Activated CD4-positive, alpha-beta T cell treated with anti-CD3 and anti-CD28 coated beads for 36 hours (primary cell): ENCODE measurements around the gene PTPMT1. TPM values are rescaled to one million over a fixed set of nuclear protein-coding genes. Genes with fewer than 3 reads are reported as not detected.

Source experiments
- ATAC-seq: fragments of 200-7000 bp; cut with Tn5 transposase; one replicate; pipeline ENCODE4 v1.10.0; 2021; ENCODE audit warnings: mild to moderate bottlenecking, moderate library complexity
- CTCF ChIA-PET: fragments of 350-600 bp; sonication (Branson Sonifier 250); formaldehyde crosslinking; loops from one replicate; lab custom pipeline; 2021; ENCODE audit warnings: antibody characterized with exemption; lab: Charles Lee
- POLR2A ChIA-PET: fragments of 350-600 bp; sonication (Branson Sonifier 250); formaldehyde crosslinking; loops from one replicate; lab custom pipeline; 2021; ENCODE audit warnings: antibody characterized with exemption, inconsistent platforms; lab: Charles Lee
- DNase-seq: peaks from one replicate; pipeline ENCODE4 v3.0.0-alpha.2; 2020
- H3K27ac Mint-ChIP-seq: one replicate; pipeline ENCODE4 v1.8.0; 2021; ENCODE audit warnings: mixed read lengths
- H3K27me3 Mint-ChIP-seq: one replicate; pipeline ENCODE4 v1.8.0; 2021; ENCODE audit warnings: mixed read lengths
- H3K36me3 Mint-ChIP-seq: one replicate; pipeline ENCODE4 v1.8.0; 2021; ENCODE audit warnings: low read depth, mixed read lengths
- H3K4me1 Mint-ChIP-seq: one replicate; pipeline ENCODE4 v1.8.0; 2021; ENCODE audit warnings: mixed read lengths
- H3K4me3 Mint-ChIP-seq: one replicate; pipeline ENCODE4 v1.8.0; 2021; ENCODE audit warnings: mild to moderate bottlenecking, moderate library complexity, mixed read lengths
- H3K9me3 Mint-ChIP-seq: one replicate; pipeline ENCODE4 v1.8.0; 2021; ENCODE audit warnings: low read depth, mixed read lengths
- intact Hi-C, 2 experiments: fragments of 100-400 bp; cut with DNase I in 1 of 2; cut with micrococcal nuclease in 1 of 2; formaldehyde crosslinking; loops; one replicate each; pipeline versions ENCODE4 v1.14.2 to v1.15.1; 2022 to 2024; cut with DNase I, micrococcal nuclease
- total RNA-seq, 2 experiments: library from RNA; stranded (reverse); gene quantifications; one replicate each; pipeline ENCODE4 v1.2.3, GENCODE V29; 2021

The PTPMT1 gene
- total RNA-seq, 2 experiments from 2014 or later: 35.6 to 41.5 TPM

DNA sequence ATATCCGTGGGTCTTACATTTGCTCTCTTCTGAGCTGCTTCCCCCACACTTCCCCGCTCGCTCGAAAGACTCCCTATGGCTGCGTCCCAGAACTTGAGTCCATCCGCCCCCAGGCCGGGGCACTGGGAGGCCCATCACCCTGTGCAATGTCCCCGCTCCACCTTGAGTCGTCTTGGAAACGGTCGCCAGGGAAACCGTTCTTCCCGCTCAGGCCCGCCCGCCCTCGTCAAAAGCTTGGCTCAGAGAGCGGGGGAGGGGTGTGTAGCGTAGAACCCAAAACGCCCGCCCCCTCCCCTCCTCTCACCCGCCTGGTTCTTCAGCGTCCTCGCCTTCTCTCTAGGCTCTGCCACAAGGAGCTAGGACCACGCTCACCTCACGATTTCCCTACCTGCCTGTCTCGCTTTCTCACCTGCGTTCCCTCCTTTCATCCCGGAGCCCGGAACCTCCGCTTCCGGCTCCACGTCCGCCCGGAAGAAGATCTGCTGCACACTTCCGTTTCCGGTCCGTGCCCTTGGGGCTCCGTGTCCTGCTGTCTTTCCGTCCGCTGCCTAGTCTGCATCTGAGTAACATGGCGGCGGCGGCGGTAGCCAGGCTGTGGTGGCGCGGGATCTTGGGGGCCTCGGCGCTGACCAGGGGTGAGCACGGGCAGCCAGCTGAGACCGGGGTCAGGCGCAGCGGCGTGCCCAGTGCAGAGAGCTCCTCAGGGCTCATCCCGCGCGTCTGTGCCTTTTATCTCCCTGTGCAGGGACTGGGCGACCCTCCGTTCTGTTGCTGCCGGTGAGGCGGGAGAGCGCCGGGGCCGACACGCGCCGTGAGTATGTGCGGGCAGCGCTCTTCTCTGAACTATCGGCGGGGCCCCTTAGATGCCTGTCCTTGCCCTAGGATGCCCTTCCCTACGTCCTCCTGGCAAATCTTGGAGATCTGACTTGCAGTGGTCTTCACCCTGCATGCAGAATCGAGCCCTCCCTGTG is 13.4 kb downstream of the PTPMT1 start, which contains the start of the genes KBTBD4 and NDUFS3:
TSS of gene KBTBD4 (minus strand) at position 447 of the 971 bp plus-strand sequence. CDS start at position 428, 19 bp downstream.
TSS of gene NDUFS3 (plus strand) at position 551 of the 971 bp plus-strand sequence. CDS start at position 569, 18 bp downstream.
- Mint-ChIP-seq H3K36me3 (peaks cover 48% of the 10 kb centered on the region), H3K9me3 (no peaks in the 10 kb centered on the region), H3K4me3 (peak within 1 kb of the TSS; percentile 87), H3K4me1 (peaks cover 39% of the 10 kb centered on the region), H3K27ac (peak within 1 kb of the TSS; percentile 93), H3K27me3 (no peaks in the 10 kb centered on the region)
- POLR2A ChIA-PET: interaction anchor here (0.8 to 1.9 kb wide), 4 partner anchors 13 to 27 kb away, joined by 3 to 14 read pairs (median 6); partner anchors contain the start of gene PTPMT1
- peak; percentile 96 for ATAC-seq
- peak; percentile 92 for DNase-seq
- CTCF ChIA-PET: interaction anchor here (0.5 to 1.9 kb wide), 8 partner anchors 12 to 204 kb away, joined by 3 to 9 read pairs (median 4); partner anchors contain the start of gene CELF1
- intact Hi-C loops: loop anchor here (1.0 to 5.0 kb wide), 16 partner anchors 14 to 878 kb away; partner anchors contain the start of genes CELF1 (in 2 of the 2), MTCH2 (in 2 of the 2), ACP2 (in 1 of the 2) and ARFGAP2 (in 1 of the 2)

DNA sequence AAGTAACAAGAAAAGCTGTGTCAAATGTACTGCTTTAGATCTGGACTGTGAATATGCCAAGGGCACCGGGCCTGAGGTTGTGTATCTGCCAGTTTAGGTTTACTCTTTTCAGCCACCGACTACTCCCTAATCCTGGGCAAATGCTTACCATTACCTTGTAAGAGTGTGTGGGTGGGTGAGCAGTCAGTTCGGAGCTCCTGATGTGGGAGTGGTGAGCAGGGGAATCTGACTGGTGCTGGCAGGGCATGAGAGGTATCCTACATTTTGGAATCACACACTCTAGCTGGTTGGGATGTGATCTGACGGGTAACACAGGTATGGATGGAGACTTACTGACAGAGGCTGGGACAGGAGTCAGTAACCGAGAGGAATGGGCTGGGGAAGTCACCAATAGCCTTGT is 18.4 kb downstream of the PTPMT1 start:
- POLR2A ChIA-PET: no interaction called here
- peaks cover 15% of the 10 kb centered on the region for H3K4me1 Mint-ChIP-seq
- intact Hi-C loops: no loop called here
- H3K27ac Mint-ChIP-seq: no peak overlapping the region
- H3K27me3 Mint-ChIP-seq: no peaks in the 10 kb centered on the region
- H3K4me3 Mint-ChIP-seq: no peak overlapping the region
- DNase-seq (no peak), ATAC-seq (no peak)
- H3K9me3 Mint-ChIP-seq: no peaks in the 10 kb centered on the region
- CTCF ChIA-PET: no interaction called here
- H3K36me3 Mint-ChIP-seq: peaks cover 39% of the 10 kb centered on the region

DNA sequence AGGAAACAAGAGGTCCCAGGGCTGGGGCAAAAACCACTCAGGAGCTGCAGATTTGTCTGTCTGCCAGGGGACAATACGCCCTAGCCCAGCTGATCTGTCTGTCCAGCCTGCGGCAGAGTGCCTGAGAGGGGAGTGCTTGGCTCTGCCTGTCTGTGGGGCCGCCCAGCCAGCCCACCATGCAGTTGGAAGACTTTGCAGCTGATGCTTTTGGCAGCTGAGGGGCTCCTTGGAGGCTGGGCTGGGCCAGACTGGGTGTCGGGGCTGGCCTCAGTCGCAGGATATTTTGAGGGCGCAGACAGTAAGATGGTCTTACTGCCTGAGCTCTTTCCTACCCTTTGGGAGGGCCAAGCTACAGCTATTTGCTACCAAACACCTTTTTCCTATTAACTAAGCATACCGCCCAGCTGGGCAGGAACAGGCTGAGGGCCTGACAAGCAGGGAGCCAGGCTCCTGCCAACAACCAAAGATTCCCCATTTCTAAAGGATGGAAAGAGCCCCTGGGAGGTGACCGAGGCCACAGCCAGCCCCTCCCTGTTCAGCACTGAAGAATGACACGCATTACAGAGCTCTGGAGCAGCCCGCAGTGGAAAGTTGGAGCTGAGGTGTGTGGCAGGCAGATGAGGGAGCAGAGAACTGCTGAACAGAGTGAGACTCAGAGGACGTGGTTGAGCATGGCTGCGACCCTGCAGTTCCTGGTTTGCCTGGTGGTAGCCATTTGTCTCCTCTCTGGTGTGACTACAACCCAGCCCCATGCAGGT is 20.9 kb downstream of the PTPMT1 start, which contains the start of gene FAM180B:
TSS of gene FAM180B (plus strand) at position 581 of the 758 bp plus-strand sequence. CDS start at position 672, 91 bp downstream.
- H3K36me3 Mint-ChIP-seq: peaks cover 31% of the 10 kb centered on the region
- H3K9me3 Mint-ChIP-seq: no peaks in the 10 kb centered on the region
- no peak within 1 kb of the TSS for H3K27ac Mint-ChIP-seq
- H3K4me1 Mint-ChIP-seq: no peaks in the 10 kb centered on the region
- no peak within 1 kb of the TSS for H3K4me3 Mint-ChIP-seq
- DNase-seq (no peak), ATAC-seq (no peak)
- intact Hi-C loops: no loop called here
- CTCF ChIA-PET: interaction anchor here (1.1 kb wide), 1 partner anchor 33 kb away, joined by 3 read pairs; no protein-coding TSS in a partner anchor
- POLR2A ChIA-PET: no interaction called here
- no peaks in the 10 kb centered on the region for H3K27me3 Mint-ChIP-seq

DNA sequence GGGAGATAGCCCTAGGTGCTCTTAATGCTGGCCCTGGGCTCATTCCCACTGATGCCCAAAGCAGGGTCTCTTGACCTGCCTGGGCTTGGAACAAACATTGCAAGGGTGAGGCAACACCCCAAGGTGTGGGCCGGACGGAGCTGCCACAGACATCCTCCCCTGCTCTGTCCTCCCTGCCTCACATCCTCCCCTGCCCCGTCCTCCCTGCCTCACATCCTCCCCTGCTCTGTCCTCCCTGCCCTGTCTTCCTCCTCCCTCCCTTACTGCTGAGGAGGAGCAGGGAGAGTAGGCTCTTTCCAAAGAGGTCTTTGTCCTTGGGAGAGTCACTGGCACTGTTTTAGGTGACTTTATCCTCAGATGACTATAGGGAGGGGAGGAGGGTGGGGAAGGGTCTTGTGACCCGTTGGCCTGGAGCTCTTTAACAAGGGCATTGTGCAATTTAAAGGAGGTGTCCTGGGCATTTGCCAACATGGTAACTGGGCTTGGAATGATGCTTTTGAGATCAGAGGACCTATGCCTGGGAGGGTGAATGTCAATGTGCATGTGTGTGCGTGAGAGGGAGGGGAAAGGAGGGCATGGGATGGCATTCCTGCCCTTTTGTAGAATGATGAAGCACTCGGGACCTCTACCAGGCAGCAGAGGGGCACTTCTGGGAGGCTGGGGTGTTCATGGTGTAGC is 21.8 kb downstream of the PTPMT1 start:
- ChIA-PET POLR2A (interaction anchor here (0.6 kb wide), 1 partner anchor 48 kb away, joined by 3 read pairs; no protein-coding TSS in a partner anchor), CTCF (no interaction called here)
- intact Hi-C loops: no loop called here
- no peaks in the 10 kb centered on the region for H3K4me1 Mint-ChIP-seq
- no peak overlapping the region for H3K27ac Mint-ChIP-seq
- H3K27me3 Mint-ChIP-seq: peaks cover 3% of the 10 kb centered on the region
- peaks cover 27% of the 10 kb centered on the region for H3K36me3 Mint-ChIP-seq
- H3K9me3 Mint-ChIP-seq: no peaks in the 10 kb centered on the region
- no peak for ATAC-seq
- no peak for DNase-seq
- no peak overlapping the region for H3K4me3 Mint-ChIP-seq

DNA sequence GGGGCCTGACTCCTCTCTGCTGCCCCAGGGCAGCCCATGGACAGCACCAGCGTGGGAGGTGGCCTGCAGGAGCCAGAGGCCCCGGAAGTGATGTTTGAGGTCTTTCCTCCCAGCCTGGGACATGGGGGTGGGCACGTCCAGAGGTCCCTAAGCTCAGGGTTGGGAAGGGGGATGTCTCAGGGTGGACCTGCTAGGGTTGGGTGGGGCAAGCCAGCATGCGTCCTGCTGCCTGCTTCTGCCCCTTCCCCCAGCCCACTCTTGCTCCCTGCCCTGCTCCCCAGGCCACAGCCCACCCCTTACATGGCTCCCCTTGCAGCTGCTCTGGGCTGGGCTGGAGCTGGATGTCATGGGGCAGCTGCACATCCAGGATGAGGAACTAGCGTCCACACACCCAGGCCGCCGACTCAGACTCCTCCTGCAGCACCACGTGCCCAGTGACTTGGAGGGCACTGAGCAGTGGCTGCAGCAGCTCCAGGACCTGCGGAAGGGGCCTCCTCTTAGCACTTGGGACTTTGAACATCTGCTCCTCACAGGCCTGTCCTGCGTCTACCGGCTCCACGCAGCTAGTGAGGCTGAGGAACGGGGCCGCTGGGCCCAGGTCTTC is 22.4 kb downstream of the PTPMT1 start:
- ChIA-PET POLR2A (interaction anchor here (0.6 kb wide), 1 partner anchor 47 kb away, joined by 3 read pairs; no protein-coding TSS in a partner anchor), CTCF (no interaction called here)
- intact Hi-C loops: no loop called here
- peaks cover 6% of the 10 kb centered on the region for H3K27me3 Mint-ChIP-seq
- no peak for ATAC-seq
- H3K4me3 Mint-ChIP-seq: no peak overlapping the region
- peaks cover 22% of the 10 kb centered on the region for H3K36me3 Mint-ChIP-seq
- H3K4me1 Mint-ChIP-seq: no peaks in the 10 kb centered on the region
- H3K27ac Mint-ChIP-seq: no peak overlapping the region
- H3K9me3 Mint-ChIP-seq: no peaks in the 10 kb centered on the region
- DNase-seq: no peak

DNA sequence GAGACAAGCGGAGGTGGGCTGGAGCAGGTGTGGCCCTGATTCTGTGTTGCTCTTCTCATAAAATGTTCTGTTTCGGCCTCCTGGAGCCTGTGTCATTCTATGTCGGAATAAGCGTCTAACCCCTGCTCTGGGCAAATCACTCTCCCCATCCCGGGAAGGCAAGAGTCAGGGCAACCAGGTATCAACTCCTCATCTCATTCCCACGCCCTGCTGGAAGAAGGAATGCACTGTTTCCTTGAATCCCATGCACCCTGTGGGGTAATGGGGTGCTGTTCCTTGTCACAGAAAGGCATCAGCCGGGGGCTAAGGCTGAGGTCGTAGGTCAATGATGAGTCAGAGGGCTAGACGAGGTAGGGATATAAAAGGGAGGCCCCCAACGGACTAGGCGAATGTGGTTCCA is 23.7 kb downstream of the PTPMT1 start:
- peaks cover 4% of the 10 kb centered on the region for H3K4me1 Mint-ChIP-seq
- peaks cover 11% of the 10 kb centered on the region for H3K36me3 Mint-ChIP-seq
- ChIA-PET CTCF (no interaction called here), POLR2A (no interaction called here)
- ATAC-seq: no peak
- no peak overlapping the region for H3K4me3 Mint-ChIP-seq
- H3K27ac Mint-ChIP-seq: no peak overlapping the region
- DNase-seq: no peak
- intact Hi-C loops: no loop called here
- no peaks in the 10 kb centered on the region for H3K9me3 Mint-ChIP-seq
- peaks cover 17% of the 10 kb centered on the region for H3K27me3 Mint-ChIP-seq

DNA sequence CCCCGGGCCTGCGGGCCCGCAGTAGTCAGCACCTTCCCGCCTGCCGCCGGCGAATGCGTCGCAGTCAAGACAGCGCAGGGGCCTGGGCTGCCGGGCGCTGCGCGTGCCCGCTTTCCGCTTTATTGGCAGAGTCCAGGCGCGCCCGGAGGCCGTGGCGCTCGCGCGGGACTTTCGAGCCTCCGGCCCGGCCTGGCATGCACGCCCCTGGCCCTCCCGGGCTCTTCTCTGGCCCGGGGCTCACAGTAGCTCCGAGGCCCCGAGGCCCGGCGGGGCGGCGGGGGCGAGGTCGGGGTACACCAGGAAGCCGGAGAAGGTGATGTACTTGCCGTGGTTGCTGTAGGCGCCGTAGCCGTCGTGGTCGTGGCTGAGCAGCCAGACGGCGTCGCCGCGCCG is 24.2 kb downstream of the PTPMT1 start:
- H3K27ac Mint-ChIP-seq: no peak overlapping the region
- H3K4me1 Mint-ChIP-seq: peaks cover 4% of the 10 kb centered on the region
- peaks cover 7% of the 10 kb centered on the region for H3K36me3 Mint-ChIP-seq
- peaks cover 20% of the 10 kb centered on the region for H3K27me3 Mint-ChIP-seq
- intact Hi-C loops: no loop called here
- no peak overlapping the region for H3K4me3 Mint-ChIP-seq
- DNase-seq: no peak
- no peak for ATAC-seq
- ChIA-PET CTCF (no interaction called here), POLR2A (no interaction called here)
- no peaks in the 10 kb centered on the region for H3K9me3 Mint-ChIP-seq

DNA sequence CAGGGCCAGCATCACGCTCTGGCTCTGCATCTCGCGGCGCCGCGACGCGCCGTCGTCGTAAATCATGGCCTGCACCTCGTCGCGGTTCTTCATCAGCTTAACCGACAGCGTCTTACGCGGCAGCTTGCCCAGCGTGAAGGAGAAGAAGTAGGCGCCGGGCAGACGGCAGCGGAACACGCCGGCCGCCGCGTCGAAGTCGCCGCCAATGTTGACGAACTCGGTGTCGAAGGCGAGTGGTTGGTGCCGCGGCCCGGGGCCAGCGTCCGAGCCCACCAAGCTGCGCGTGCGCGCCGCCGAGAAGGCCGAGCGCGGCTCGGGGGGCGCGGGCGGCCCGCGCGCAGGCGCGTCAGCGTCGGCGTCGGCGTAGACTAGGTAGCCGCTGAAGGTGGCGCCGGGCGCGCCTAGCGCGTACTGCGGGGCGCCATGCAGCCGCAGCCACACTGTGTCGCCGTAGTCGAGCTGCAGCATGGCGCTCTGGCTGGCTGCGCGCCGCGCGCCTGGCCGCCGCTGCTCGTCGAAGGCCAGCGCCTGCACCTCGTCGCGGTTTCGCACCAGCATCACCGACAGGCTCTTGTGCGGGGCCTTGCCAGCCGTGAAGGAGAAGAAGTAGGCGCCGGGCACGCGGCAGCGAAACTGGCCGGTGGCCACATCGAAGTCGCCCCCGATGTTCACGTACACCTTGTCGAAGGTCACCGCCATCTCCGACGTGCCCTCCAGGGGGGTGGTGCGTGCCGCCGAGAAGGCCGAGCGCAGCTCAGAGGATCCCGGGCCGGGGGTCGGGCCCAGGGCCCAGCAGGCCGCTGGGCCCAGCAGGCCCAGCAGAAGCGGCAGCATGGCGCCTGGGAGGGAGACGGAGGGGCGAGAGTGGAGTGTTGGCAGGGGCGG is 24.8 kb downstream of the PTPMT1 start:
- CTCF ChIA-PET: no interaction called here
- H3K27ac Mint-ChIP-seq: no peak overlapping the region
- intact Hi-C loops: no loop called here
- no peak for DNase-seq
- H3K36me3 Mint-ChIP-seq: peaks cover 2% of the 10 kb centered on the region
- peaks cover 23% of the 10 kb centered on the region for H3K27me3 Mint-ChIP-seq
- H3K4me1 Mint-ChIP-seq: peaks cover 4% of the 10 kb centered on the region
- H3K9me3 Mint-ChIP-seq: no peaks in the 10 kb centered on the region
- H3K4me3 Mint-ChIP-seq: no peak overlapping the region
- POLR2A ChIA-PET: no interaction called here
- ATAC-seq: no peak

DNA sequence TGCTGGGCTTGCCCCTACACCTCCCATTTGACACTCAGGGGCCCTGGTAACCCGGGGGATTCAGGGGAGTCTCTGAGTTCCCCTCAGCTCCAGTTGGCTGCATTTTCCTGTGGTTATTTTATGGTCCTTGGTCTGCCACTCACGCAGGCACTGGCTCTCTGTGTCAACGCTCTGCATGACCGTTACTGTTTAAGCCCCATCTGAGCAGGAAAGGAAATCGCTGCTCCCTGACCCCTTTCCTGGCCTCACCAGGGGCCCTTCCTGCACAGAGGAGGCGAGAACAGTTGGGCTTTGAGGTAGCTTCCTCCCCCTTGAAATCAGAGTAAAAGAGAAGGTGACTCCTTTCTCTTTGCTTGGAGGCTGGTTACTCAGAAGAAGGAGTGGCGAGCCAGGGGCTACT is 26.4 kb downstream of the PTPMT1 start:
- ATAC-seq: peak; percentile 33
- H3K27me3 Mint-ChIP-seq: peaks cover 29% of the 10 kb centered on the region
- no peaks in the 10 kb centered on the region for H3K9me3 Mint-ChIP-seq
- CTCF ChIA-PET: interaction anchor here (1.0 kb wide), 1 partner anchor 49 kb away, joined by 3 read pairs; no protein-coding TSS in a partner anchor
- H3K27ac Mint-ChIP-seq: no peak overlapping the region
- POLR2A ChIA-PET: no interaction called here
- H3K4me1 Mint-ChIP-seq: peaks cover 4% of the 10 kb centered on the region
- H3K36me3 Mint-ChIP-seq: no peaks in the 10 kb centered on the region
- intact Hi-C loops: no loop called here
- DNase-seq: no peak
- H3K4me3 Mint-ChIP-seq: no peak overlapping the region
